Body of pancreas (tissue), 4 donors: Measurements from ENCODE around the gene PLPPR1.

ENCODE experiments used
- CTCF ChIP-seq, 7 experiments: fragments of 450-650 bp in 4 of 7; fragments of 200-600 bp in 3 of 7; sonication (generic) in 3 of 7; IDR thresholded peaks; one replicate each; pipeline ENCODE4 v1.5.1; 2016 to 2019; ENCODE audit warnings: antibody characterized with exemption in 7 of 7
- POLR2A ChIP-seq, 3 donors: fragments of 450-650 bp; IDR thresholded peaks; one replicate each; pipeline ENCODE4 v1.6.1; 2016; ENCODE audit warnings: antibody characterized with exemption in 3 of 3, mild to moderate bottlenecking in 2 of 3

DNA sequence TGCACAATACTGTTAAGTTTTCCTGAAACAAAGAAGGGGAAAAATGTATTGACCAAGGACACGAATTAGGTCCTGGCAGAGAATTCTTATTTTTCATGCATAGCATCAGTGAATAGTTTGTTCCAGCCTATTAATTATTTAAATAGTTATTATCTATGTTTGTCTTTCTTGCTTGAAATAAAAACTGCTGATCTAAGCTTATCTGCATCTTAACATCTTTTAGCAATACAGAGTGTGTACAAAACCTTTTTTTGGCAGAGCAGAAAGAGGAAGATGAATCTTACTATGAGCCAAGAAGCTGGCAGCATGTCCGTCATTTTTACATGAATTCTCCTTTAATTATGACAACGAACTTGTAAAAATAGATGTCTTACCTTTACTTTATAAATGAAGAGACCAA is 23.3 kb upstream of the PLPPR1 start:
- TF ChIP-seq CTCF (IDR thresholded peaks at IDR 0.05) (no peak), POLR2A (IDR thresholded peaks at IDR 0.05) (no peak)
